Stimulated activated CD4-positive, alpha-beta T cell treated with anti-CD3 and anti-CD28 coated beads, Interleukin-1b, Interleukin-23, amount 100 ng/mL, for 48 hours (primary cell): ENCODE measurements around the gene LSM4.

Source experiments
- DNase-seq: peaks from one replicate; pipeline ENCODE4 v3.0.0-alpha.2; 2020

Gene LSM4

GRCh38 chr19:18274219-18274780, 48.6 kb downstream of the LSM4 start, which contains the start of gene IQCN:
Gene IQCN, minus strand, starts transcription at chr19:18274452. Its CDS starts 4,974 bp downstream, at chr19:18269478.
- no peak for DNase-seq

GRCh38 chr19:18273561-18274218, 49.2 kb downstream of the LSM4 start:
- DNase-seq, result no peak

- DNase-seq, result no peak
Measured at GRCh38 chr19:18271433-18271841, 51.4 kb downstream of the LSM4 start.

- DNase-seq, result no peak
Measured at GRCh38 chr19:18270326-18270725, 52.5 kb downstream of the LSM4 start.

GRCh38 chr19:18269070-18269723, 53.7 kb downstream of the LSM4 start:
- DNase-seq, result no peak

- no peak for DNase-seq
Measured at GRCh38 chr19:18266771-18267686, 55.8 kb downstream of the LSM4 start.

GRCh38 chr19:18265582-18265981, 57.3 kb downstream of the LSM4 start:
- DNase-seq, result no peak

- DNase-seq, result no peak
Measured at GRCh38 chr19:18264971-18265540, 57.8 kb downstream of the LSM4 start.

GRCh38 chr19:18264137-18264854, 58.6 kb downstream of the LSM4 start:
- no peak for DNase-seq

GRCh38 chr19:18263324-18264136, 59.3 kb downstream of the LSM4 start:
- DNase-seq, result no peak

- DNase-seq, result no peak
Measured at GRCh38 chr19:18262917-18263316, 60.0 kb downstream of the LSM4 start.

GRCh38 chr19:18262144-18262543, 60.7 kb downstream of the LSM4 start:
- no peak for DNase-seq

- DNase-seq, result no peak
Measured at GRCh38 chr19:18261474-18261873, 61.4 kb downstream of the LSM4 start.

- no peak for DNase-seq
Measured at GRCh38 chr19:18259893-18260292, 63.0 kb downstream of the LSM4 start.

- no peak for DNase-seq
Measured at GRCh38 chr19:18257503-18258470, 65.1 kb downstream of the LSM4 start.
